ENCODE results near the gene HOXC12. TPM values are rescaled to one million over a fixed set of nuclear protein-coding genes. Genes with fewer than 3 reads are reported as not detected.

HOXC12 gene
- polyA plus RNA-seq, 3 donors from 2014 or later = not detected

DNA sequence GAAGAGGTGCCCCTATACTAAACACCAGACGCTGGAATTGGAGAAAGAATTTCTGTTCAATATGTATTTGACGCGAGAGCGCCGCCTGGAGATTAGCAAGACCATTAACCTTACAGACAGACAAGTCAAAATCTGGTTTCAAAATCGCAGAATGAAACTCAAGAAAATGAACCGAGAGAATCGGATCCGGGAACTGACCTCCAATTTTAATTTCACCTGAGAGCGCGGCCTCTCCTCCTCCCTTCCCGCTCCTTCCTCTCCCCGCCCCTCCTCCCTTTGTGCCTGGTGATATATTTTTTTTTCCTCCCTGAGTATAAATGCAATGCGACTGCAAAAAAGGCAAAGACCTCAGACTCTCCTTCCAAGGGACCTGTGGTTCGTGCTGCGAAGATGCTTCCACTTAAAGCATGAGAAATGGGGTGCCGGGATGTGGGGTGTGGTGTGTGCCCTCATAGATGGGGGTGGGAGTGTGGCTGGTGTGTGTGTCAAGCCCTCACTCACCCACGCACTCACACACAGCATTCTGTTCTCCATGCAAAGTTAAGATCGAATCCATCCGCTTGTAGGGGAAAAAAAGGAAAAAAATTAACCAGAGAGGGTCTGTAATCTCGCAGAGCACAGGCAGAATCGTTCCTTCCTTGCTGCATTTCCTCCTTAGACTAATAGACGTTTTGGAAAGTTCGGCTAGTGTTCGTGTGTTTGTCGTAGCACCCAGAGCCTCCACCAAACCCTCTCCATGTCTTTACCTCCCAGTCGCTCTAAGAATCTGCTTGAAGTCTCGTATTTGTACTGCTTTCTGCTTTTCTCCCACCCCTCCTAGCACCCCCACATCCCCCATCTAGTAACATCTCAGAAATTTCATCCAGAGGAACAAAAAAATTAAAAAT lies 34.8 kb downstream of the HOXC12 start:
- H3K27ac Mint-ChIP-seq = no peak overlapping the region
- H3K27me3 Mint-ChIP-seq (ENCODE audit: low read depth in 3 of 3) = peaks cover 62 to 88% (median 77%) of the 10 kb centered on the region in 3 donors
- peaks cover 41 to 53% of the 10 kb centered on the region in 2 donors for H3K4me1 Mint-ChIP-seq
- H3K4me3 Mint-ChIP-seq = peak overlapping the region; percentile 32 to 66 (median 52)
- peaks cover 0 to 3% (median 0%) of the 10 kb centered on the region in 3 donors for H3K36me3 Mint-ChIP-seq
- peaks cover 0 to 7% (median 0%) of the 10 kb centered on the region in 6 donors for H3K9me3 Mint-ChIP-seq
- peak in 1 of 3 donors; percentile 36 for DNase-seq

DNA sequence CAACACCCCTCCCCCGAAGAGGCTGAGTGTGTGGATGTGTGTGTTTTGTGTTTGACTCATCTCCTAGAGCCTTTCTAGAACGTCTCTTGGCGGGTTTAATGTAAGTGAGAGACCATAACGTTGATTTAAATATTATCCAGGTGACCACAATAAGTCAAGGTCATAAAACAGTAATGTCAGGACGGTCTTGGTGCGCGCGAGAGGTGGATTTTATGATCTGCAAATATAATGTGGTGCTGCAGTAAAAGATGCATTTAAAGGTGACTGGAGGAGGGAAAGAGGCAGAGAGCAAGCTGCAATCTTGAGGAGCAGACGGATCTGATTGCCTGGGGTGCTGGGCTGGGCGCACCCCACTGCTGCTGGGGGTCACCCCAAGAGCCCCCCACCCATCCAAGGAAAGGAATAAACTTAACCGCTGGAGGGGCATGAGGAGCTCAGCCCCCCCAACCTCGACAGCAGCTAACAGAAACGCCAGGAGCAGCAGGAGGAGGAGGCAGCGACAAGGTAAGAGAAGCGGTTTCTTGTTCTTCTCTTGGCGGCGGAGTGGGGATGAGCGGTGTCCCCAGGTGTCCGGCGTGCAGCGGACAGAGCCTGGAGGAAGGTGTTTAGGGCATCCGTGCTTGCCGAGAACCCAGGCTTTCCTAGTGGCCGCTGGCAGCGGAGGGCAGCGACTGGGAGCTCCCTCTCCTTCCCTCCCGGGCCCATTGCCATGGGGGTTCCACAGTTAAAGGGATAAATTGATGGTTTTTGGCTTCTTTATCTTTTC lies 35.8 kb downstream of the HOXC12 start:
- Mint-ChIP-seq H3K27me3 (ENCODE audit: low read depth in 3 of 3) (peaks cover 62 to 81% (median 76%) of the 10 kb centered on the region in 3 donors), H3K4me1 (peaks cover 41 to 52% of the 10 kb centered on the region in 2 donors), H3K9me3 (peaks cover 0 to 10% (median 0%) of the 10 kb centered on the region in 6 donors), H3K36me3 (peaks cover 0 to 4% (median 3%) of the 10 kb centered on the region in 3 donors), H3K4me3 (peak overlapping the region in 1 of 5 donors; percentile 9), H3K27ac (no peak overlapping the region)
- DNase-seq = no peak

DNA sequence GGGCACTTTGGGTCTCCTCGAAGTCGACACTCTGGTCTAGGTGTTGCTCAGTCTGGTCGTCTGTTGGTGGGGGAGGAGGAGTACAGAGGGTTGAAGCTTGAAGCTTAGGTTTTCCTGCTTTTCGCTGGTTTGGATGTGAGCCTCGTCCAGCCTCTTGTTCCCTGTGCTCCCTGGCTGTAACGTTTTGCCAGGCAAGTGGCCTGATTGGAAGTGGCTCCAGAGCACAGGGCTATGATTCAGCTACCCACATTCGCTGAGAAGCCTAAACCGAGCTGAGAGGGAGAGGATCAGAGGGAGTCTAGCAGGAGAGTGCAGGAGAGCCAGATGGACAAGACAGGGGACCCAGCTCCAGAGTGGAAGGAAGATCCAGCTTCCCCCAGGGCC lies 36.4 kb downstream of the HOXC12 start:
- Mint-ChIP-seq H3K27ac (no peak overlapping the region), H3K4me3 (no peak overlapping the region), H3K9me3 (peaks cover 0 to 10% (median 0%) of the 10 kb centered on the region in 6 donors), H3K27me3 (ENCODE audit: low read depth in 3 of 3) (peaks cover 58 to 79% (median 74%) of the 10 kb centered on the region in 3 donors), H3K4me1 (peaks cover 43 to 52% of the 10 kb centered on the region in 2 donors), H3K36me3 (peaks cover 0 to 4% (median 3%) of the 10 kb centered on the region in 3 donors)
- no peak for DNase-seq

DNA sequence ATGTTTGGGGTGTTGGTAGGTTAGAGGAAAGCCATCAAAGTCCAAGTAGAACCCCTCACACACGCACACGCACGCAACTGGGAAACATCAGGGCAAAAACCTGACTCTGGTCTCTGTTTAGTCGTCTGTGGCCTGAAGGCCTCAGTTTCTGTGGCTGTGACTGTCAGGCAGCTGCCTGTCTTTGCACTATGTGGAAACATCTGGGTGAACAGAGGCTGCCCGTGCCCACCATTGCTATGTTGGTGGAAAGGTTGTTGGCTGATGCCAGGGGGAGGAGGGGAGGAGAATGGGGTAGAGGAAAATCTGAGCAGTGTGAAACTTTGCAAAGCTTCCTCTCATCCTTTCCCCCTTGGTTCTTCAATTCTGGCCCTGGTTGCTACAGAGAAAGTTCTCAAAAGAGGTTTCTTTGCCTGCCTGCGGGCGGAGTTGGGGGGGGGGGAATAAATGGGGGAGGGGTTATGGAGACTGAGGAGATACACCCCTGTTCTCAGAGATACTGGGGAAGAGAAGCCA lies 37.7 kb downstream of the HOXC12 start:
- peaks cover 52 to 79% (median 70%) of the 10 kb centered on the region in 3 donors for H3K27me3 Mint-ChIP-seq (ENCODE audit: low read depth in 3 of 3)
- DNase-seq = no peak
- no peak overlapping the region for H3K27ac Mint-ChIP-seq
- H3K36me3 Mint-ChIP-seq = peaks cover 0 to 4% (median 3%) of the 10 kb centered on the region in 3 donors
- peaks cover 41 to 53% of the 10 kb centered on the region in 2 donors for H3K4me1 Mint-ChIP-seq
- H3K4me3 Mint-ChIP-seq = no peak overlapping the region
- peaks cover 0 to 10% (median 0%) of the 10 kb centered on the region in 6 donors for H3K9me3 Mint-ChIP-seq

DNA sequence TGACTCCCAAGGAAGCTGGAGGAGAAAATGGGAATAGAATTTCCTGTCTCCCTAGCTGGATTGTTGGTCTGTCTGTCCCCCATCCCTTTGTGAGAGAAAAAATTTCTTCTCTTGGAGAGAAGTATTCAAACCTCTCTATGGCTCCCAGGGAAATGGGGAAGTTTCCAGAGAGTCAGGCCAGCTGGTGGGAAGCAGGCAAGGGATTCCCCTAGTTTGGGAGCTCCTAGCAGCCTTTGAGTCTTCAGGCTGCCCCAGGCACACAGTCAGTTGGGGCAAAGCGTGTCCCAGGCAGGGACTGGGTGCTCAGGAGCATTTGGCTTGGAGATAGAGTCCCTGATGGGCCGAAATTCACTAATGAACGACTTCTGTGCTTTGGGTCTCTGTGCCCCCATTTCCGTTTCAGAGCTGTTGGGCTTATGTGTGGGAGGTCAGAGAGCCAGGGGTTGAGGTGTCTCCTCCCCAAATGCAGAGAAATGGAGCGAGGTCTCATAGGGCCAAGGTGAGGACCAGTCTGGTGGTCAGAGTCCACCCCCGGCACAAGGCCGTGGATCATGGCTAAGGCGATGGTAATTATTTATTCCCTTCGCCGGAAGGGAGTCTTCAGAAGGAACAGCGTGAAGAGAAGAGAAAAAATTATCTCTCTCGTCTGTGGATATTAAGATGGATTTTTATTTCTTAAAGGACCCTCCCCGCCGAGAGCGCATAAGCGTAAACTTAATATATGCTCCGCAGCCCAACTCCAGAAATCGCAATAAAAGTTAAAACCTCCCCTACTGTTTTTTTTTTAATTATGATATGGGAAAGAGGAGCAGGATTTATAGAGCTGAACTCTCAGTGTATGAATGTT lies 38.7 kb downstream of the HOXC12 start:
- peaks cover 0 to 4% (median 0%) of the 10 kb centered on the region in 3 donors for H3K36me3 Mint-ChIP-seq
- peaks cover 0 to 10% (median 0%) of the 10 kb centered on the region in 6 donors for H3K9me3 Mint-ChIP-seq
- H3K27me3 Mint-ChIP-seq (ENCODE audit: low read depth in 3 of 3) = peaks cover 57 to 83% (median 68%) of the 10 kb centered on the region in 3 donors
- no peak for DNase-seq
- H3K27ac Mint-ChIP-seq = no peak overlapping the region
- peaks cover 42 to 57% of the 10 kb centered on the region in 2 donors for H3K4me1 Mint-ChIP-seq
- peak overlapping the region; percentile 18 to 66 (median 50) for H3K4me3 Mint-ChIP-seq

DNA sequence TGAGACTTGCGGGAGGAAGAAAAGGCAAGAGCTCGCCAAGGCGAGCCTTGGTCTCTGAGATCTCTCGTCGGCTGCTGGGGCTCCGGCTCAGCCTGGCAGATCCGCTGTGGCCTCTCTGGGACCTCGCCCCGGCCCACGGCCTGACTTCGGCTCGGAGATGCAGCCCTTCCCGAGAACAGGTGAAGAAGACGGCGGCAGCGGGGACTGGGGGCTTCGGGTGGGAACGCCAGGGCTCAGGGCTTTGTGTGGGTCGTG lies 39.2 kb downstream of the HOXC12 start:
- H3K4me1 Mint-ChIP-seq = peaks cover 41 to 55% of the 10 kb centered on the region in 2 donors

DNA sequence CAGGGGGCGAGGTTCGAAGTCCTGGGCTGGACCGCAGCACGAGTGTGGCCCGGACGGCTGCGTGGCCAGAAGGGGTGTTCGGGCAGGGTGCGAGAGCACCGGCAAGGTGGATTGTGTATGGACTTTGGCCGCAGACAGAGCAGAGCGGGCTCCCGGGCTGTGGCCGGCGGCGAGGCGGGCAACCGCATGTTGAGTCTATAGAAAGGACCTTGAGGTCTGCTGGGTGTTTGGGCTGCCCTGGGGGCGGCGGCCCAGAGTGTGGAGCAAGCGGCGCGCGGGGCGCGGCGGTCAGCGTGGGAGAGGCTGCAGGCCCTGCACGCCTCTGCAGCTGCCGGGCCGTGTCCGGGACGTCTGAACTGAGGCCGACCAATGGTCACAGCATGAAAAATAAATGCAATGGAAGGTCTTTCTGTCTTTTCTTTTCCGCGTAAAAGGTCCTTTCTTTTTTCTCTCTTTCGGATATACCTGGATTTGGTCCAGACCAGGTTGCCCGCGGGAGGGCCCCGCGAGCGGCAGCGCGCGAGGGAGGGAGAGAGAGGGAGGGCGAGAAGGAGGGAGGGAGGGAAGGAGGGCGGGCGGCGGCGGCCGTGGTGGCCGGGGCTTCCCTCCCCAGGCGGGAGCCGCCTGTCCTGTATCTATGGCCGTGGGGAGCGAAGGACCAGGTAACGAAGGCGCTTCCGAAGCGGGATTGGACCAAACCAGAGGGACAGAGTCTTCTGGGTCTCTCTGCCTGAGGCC lies 39.7 kb downstream of the HOXC12 start:
- Mint-ChIP-seq H3K27ac (no peak overlapping the region), H3K36me3 (peaks cover 0 to 4% (median 0%) of the 10 kb centered on the region in 3 donors), H3K4me1 (peaks cover 36 to 50% of the 10 kb centered on the region in 2 donors), H3K4me3 (peak overlapping the region; percentile 77 to 86 (median 85)), H3K27me3 (ENCODE audit: low read depth in 3 of 3) (peaks cover 62 to 83% (median 65%) of the 10 kb centered on the region in 3 donors), H3K9me3 (peaks cover 0 to 10% (median 0%) of the 10 kb centered on the region in 6 donors)
- no peak for DNase-seq

More for the DNA sequence above, 39.2 kb downstream of the HOXC12 start:
- Mint-ChIP-seq H3K27ac (no peak overlapping the region), H3K9me3 (peaks cover 0 to 10% (median 0%) of the 10 kb centered on the region in 6 donors), H3K4me3 (peak overlapping the region; percentile 15 to 66 (median 50)), H3K36me3 (peaks cover 0 to 4% (median 0%) of the 10 kb centered on the region in 3 donors), H3K27me3 (ENCODE audit: low read depth in 3 of 3) (peaks cover 57 to 83% (median 67%) of the 10 kb centered on the region in 3 donors)
- DNase-seq = no peak

DNA sequence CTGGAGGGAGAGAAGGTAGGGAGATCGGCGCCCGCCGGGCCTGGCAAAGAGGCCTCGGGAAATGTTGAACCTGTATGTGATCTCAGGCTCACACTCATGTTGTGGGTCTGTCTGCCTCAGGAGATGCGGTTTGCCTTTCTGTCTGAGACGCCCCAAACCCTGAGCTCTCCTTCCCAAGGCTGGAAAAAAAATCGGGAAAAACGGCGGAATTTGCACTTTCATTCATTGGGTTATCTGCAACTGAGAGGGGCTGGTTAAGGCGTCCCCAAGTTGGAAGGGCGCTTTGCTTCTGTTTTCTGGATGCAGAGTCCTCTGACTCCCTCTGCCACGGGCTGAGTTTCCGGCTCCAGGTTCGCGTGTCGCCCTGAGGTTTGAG lies 40.3 kb downstream of the HOXC12 start:
- peaks cover 0 to 10% (median 0%) of the 10 kb centered on the region in 6 donors for H3K9me3 Mint-ChIP-seq
- peaks cover 60 to 82% (median 67%) of the 10 kb centered on the region in 3 donors for H3K27me3 Mint-ChIP-seq (ENCODE audit: low read depth in 3 of 3)
- no peak for DNase-seq
- no peak overlapping the region for H3K27ac Mint-ChIP-seq
- peaks cover 0 to 4% (median 0%) of the 10 kb centered on the region in 3 donors for H3K36me3 Mint-ChIP-seq
- peaks cover 35 to 44% of the 10 kb centered on the region in 2 donors for H3K4me1 Mint-ChIP-seq
- H3K4me3 Mint-ChIP-seq = peak overlapping the region; percentile 77 to 86 (median 85)

DNA sequence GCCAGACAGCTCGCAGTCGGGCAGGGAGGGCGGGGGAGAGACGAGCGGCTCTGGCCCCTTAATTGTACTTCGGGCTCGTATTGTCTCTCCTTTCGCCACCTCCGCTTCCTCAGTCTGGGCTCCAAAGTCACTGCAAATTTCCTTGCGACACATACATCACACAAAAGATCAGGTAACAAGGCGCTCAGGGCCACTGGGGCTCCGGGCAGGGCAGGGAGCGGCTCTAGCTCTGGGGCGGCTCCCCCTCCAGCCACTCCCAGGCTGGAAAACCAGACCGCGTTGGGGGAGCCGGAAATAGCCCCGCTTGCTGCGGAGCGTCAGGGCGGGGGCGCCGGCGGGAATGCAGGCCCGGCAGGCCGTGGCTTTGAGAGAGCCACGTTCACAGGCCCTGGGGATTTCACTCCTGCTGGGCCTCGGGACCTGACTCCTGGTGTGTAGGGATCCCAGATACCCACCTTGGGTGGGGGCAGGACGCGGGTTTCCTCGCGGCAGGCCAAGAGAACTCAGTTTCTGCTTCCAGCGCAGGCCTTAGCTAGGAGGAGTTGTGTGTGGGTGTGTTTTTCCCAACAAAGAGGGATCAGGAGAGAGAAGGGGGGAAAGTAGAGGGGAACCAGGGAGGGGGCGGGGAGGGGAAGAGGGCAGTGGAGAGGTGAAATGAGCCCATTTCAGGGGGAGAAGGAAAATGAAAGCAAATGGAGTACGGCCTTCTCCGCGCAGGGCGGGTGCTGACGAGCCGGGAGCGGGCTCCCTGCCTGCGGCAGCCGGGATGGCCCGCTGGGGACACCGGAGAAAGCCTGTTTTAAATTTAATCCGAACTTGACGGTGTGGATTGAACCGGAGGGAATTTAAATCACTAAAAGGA lies 40.9 kb downstream of the HOXC12 start:
- H3K4me1 Mint-ChIP-seq = peaks cover 37 to 38% of the 10 kb centered on the region in 2 donors
- H3K36me3 Mint-ChIP-seq = peaks cover 0 to 4% (median 0%) of the 10 kb centered on the region in 3 donors
- H3K9me3 Mint-ChIP-seq = peaks cover 0 to 10% (median 0%) of the 10 kb centered on the region in 6 donors
- peaks cover 60 to 79% (median 67%) of the 10 kb centered on the region in 3 donors for H3K27me3 Mint-ChIP-seq (ENCODE audit: low read depth in 3 of 3)
- H3K4me3 Mint-ChIP-seq = peak overlapping the region; percentile 77 to 86 (median 85)
- no peak for DNase-seq
- H3K27ac Mint-ChIP-seq = peak overlapping the region in 2 of 6 donors; percentile 11 to 61

DNA sequence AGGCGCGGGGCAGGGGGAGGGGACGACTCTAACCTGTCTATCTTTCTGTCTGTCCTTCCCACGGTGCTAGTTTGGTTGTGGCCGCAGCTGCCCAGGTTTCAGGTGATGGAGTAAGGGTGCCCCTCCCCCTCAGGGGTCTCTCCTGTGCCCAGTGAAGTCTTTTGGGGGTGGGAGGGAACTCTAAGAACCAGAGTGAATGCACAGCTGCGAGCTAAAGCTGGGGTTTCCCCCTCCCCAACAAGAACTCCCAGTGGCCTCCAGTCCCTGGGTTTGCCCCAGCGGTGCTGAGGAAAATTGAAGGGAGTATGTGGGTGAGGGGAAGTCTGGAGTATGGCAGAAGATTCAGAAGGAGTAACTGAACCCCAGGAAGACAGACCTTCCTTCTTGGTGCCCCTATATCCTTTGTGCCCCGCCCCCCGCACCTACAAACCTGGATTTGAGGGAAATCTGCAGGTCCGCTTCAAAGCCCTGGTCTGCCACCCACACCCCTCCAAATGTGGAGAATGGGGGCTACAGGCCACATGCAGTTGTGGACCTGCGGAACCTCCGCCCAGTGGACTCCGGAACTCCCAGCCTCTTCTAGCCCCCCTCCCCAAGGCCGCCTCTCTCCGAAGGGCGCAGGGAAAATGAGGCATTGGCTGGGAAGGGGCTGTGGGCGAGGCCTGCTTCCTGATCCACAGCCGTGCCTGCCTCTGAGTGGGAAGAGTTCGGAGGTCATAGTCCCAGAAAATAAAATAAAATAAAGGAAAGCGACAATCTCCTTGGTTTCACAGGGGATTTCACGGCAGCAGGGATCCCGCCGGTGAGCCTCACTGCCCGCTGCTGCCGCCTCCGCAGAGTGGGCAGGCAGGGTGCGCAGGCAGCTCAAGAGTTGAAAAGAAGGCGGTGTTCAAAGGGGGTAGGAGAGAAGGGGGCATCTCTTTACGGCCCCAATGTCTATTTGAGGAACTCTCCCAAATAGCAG lies 41.8 kb downstream of the HOXC12 start:
- Mint-ChIP-seq H3K36me3 (peaks cover 0 to 4% (median 0%) of the 10 kb centered on the region in 3 donors), H3K4me1 (peaks cover 34 to 38% of the 10 kb centered on the region in 2 donors), H3K4me3 (peak overlapping the region; percentile 77 to 86 (median 85)), H3K27ac (peak overlapping the region in 1 of 6 donors; percentile 17), H3K27me3 (ENCODE audit: low read depth in 3 of 3) (peaks cover 68 to 76% (median 76%) of the 10 kb centered on the region in 3 donors), H3K9me3 (peaks cover 0 to 10% (median 0%) of the 10 kb centered on the region in 6 donors)
- DNase-seq = no peak

Measured in immature natural killer cell (primary cell).